Measurements from ENCODE around the gene TTYH2.

The TTYH2 gene

DNA sequence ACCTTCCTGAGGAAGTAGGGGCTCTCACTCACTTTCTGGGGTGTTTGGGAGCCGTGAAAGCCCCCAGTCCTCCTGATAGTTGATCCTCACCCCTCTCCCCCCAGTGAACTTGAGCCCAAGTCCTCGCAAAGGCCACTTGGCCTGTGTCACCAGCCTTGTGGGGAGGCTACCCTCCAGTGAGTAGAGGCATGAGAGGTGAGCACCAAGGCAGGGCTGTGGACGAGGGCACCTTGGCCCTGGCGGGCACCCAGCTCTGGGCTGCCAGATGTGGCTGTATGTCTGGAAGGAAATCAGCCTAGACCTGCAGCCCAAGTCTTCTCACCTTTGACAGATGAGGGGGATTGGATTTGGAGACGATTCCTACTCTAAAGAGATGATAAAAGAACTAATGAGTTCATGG lies 3.1 kb downstream of the TTYH2 start:
- DNase-seq: no peak

DNA sequence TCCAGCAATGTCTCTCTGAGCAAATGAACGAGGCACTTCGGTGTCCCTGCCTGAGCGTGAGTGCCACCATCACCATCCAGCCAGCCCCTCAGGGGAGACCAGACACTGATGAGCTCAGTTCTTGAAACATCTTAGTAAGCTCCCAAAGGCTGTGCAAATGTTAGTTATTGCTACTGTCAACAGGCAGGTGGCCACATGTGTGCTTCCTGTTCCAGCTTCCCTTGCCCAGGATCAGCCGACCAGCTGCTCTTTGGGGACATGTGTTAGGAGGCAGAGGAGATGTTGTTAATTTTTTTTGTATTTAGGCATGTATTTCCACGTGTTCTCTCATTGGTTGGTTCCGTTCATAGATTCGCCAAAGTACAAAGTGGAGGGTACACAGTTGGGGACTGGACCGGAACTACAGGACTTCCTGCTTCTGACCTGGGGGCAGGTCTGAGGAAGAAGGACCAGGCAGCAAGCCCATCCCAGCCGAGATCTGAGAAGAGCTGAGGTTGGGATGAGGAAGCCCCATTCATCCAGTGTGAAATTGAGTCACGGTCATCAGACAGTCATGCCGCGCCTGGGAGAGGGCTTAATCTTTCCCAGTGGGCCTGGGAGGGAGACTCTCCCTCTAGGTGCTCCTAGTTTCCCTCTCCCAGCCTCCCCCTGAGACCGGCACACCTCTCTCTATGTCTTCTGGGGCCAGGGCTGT lies 3.8 kb downstream of the TTYH2 start:
- no peak for DNase-seq

DNA sequence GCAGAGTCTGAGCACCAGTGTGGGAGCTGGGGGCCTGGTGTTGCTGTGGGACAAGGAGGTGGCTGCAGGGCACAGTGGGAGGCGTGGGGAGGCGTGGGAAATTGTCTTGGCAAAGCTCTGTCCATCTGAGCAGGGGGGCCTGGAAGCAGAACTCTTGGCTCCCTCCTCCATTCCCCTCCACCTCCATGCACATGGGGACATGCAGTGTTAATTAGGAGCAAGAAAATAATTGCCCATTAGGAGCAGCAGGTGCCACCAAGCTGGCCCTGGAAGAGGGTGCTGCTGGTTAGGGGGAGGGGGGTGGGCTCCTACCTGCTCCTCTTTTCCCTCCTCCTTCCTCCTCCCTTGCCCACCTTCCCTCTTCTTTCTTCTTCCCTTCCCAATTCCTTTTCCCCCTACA lies 4.5 kb downstream of the TTYH2 start:
- no peak for DNase-seq

DNA sequence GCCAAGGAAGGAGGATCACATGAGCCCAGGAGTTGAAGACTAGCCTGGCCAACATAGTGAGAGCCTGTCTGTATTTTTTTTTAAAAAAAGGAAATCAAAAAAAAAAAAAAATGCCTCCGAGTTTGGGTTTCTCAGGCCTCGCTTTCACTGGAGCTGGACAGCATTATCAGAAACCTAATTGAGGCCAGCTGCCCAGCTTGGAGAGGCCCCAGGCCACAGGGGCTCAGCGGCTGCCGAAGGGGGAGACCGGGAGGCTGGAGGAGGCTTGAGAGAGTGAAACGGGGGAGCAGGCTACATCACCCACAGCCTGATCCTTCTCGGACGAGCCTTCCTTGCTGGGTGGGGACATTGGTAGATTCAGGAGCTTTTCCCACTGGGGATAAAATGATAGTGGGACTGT lies 5.1 kb downstream of the TTYH2 start:
- DNase-seq: no peak

DNA sequence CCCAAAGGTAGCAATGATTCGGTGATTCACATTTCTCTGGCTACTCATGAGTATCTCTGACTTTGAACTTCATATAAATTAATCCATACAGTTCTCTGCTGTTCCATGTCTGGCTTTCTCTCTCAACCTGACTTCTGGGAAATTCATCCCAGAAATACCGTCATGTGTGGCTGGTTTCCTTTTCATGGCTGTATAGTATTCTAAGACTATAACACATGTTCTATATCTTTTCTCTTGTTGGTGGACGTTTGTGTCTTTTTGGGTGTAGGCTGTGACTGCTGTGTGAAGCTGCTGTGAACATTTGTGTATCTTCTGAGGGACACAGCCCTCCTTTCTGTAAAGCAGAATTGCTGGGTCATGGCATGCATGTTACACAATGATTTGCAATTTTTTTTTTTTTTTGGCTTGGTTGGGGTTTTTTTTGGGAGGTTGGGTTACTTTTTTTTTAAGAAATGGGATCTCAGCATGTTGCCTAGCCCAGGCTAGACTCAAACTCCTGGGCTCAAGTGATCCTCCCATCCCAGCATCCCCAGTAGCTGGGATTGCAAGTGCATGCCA lies 6.3 kb downstream of the TTYH2 start:
- DNase-seq: no peak

DNA sequence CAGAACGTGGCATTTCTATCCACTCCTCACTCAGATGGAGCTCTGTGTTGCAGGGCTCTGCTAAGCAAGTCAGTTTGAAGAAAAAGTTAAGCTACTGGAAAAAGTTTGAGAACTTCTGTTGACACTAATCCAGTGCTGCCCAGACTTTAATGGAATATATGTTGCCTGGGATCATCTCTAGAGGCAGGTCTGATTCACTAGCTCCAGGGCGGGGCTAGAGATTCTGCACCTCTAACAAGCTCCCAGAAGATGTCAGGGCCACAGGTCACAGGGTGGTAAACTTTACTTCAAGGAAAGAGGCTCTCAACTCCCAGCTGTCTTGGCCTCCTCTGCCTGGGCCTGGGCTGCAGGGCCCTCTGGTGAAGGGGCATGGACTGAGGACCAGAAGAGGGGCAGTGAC lies 6.8 kb downstream of the TTYH2 start:
- DNase-seq: no peak

DNA sequence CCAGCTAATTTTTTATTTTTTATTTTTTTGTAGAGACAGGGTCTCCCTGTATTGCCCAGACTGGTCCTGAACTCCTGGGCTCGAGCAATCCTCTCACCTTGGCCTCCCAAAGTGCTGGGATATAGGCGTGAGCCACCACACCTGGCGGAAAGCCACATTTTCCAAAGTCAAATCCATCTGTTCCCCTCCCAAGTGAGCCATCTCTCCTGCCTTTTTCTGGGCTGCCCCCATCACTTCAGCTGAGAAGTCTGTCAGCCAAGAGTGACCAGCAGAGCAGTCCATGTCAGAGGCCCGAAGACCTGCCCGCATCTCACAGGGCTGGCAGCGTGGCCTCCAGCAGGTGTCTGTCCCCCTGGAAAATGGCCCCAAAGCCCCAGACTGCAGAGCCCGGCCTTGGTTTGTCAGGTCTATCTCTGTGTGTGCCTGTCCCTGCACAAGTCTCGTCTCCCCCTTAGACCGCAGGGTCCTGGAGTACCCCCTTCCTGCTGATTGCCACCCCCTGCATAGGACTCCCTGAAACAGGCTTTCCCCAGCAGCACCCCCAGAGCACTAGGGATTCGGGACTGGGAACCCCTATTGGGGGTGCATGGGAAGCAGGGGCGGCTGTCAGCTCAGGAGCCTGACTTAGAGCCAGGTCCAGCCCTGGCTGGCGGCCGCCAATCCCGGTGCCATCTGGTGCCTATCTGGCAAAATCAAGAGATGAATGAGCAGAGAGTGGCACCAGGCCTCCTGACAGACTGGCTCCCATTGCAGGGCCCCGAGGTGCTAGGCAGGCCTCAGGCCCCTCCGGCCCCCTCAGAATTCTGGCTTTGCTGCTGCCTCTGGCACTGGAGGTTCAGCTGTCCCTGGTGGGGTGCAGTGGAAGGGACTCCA lies 7.8 kb downstream of the TTYH2 start:
- no peak for DNase-seq

DNA sequence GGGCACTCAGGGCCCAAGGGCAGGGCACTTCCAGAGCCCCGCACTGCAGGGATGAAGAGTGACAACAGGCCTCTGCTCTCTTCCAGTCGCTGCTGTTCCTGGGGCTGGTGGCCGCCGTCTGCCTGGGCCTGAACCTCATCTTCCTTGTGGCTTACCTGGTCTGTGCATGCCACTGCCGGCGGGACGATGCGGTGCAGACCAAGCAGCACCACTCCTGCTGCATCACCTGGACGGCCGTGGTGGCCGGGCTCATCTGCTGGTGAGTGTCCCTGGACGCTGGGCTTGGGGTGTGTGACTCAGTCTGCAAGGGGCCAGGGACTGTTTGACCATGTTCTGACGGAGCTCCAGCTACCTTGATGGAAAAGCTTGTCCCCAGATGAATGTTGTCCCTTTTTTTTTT lies 9.0 kb downstream of the TTYH2 start:
- DNase-seq: no peak

DNA sequence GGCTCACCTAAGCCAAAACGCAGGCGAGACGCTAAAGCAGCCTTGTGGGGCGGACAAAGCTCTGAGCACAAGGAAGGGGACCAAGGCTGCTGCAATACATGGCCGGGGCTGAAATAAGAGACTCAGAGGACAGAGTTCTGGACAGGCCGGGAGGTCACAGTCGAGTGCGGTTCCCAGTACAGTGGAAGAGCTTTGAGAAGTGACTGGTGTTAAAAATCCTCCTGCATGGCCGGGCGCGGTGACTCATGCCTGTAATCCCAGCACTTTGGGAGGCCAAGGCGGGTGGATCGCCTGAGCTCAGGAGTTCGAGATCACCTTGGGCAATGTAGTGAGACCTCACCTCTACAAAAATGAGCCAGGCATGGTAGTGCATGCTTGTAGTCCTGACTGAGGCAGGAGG lies 10.5 kb downstream of the TTYH2 start:
- no peak for DNase-seq

DNA sequence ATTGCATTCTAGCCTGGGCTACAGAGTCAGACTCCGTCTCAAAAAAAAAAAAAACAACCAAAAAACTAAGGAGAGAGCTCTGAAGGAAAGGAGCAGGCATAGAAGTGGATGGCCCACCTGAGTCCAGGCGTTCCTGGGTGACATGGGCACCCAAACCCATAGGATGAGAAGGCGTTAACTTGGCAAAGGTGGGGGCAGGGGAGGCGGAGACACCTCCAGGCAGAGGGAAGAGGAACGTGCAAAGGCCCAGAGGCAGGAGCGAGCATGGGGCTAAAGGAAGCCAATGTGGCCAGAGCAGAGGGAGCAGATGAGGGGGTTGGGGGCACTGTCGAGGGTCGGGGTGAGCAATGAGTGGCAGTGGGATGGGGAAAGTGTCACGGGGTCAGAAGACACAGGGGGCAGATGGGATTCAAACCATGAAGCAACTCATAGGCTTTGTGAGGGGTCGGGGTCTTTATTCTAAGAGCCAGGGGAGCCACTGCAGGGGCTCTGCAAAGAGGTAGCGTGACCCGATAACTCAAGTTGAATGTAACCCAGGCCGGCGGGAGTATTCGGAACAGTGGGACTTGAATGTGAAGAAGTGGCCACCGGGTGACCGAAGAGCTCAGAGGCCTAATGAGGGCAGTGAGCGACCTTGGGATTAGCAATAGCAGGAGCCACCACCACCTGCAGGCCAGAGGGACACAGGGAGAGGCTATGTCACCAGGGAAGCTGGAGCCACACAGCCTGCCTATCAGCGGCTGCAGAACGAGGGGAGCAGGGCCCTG lies 11.8 kb downstream of the TTYH2 start:
- no peak for DNase-seq

DNA sequence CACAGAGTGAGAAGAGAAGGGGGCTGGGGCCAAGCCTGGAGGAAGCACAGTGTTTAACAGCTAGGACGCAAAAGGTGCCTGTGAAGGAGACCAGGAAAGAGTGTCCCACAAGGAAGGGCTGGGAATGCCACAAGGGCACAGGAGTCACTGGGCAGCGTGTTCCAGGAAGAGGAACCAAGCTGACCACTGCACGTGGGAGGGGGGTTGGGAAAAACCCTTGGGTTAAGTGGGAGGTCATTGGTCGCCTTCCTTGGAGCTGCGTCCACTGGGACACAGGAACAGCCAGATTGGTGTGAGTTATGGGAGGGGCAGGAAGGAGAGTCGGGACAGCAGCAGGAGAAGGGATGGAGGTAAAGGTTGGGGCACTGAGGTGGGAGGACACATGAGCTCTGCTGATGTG lies 12.9 kb downstream of the TTYH2 start:
- DNase-seq: no peak

DNA sequence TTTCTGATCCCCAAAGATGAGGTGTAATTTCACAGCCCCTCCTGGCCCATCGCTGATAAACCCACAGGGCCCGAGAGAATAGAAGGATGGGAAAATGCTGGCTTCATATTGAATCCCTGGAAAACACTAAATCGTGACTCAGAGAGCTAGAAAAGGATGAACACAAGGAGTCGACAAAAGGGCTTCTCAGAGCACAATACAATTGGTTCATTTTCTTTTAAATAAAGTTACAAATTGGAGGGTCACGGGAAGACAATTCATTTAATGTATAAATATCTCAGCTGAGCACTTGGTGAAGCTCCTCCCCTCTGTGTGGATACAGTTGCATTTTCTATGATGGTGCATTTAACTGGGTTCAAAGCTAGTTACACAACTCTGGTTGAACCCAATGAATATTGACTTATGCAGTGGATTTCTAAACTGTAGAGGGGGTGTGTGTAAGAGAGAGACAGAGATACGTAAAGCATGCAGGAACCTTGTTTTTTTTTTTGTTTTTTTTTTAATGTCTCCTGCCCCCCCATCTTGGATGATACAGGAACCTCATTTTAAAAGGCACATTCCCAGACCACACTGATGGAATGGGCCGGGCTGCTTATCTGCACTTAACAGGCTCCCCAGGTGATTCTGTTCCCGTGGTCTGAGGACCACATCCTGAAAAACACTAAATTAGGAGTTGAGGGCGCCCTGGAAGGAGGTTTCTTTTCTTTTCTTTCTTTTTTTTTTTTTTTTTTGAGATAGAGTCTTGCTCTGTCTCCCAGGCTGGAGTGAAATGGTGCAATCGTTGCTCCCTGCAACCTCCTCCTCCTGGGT lies 14.1 kb downstream of the TTYH2 start:
- DNase-seq: no peak

DNA sequence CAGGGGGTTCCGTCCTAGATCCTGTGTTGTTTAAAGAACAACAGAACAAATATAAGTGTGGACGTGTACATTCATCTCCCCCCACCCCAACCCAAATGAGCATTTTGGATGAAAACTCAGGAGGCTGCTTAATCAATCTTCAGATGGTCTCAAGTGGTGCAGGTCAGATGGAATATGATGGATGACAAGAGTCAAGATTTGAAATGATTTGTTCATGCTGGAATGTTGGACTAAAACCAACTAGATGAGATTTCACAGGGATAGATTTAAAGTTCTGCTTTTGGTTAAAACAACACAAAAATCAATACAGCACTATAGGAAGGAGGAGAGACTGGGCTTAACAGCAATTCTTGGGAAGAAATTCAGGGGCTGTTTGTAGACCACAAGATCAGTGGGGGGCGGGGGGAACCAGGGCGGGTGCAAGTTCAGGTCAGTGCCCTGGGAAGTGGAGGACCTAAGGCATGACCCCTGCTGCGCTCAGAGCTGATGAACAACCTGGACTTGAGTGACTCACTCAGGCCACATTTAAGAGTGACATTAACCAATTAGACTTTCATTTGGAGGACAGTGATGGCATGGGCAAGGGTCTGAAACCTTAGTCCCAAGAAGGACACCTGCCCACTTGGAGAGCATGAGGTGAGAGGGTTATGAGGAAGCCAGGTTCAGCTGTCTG lies 15.1 kb downstream of the TTYH2 start:
- no peak for DNase-seq

DNA sequence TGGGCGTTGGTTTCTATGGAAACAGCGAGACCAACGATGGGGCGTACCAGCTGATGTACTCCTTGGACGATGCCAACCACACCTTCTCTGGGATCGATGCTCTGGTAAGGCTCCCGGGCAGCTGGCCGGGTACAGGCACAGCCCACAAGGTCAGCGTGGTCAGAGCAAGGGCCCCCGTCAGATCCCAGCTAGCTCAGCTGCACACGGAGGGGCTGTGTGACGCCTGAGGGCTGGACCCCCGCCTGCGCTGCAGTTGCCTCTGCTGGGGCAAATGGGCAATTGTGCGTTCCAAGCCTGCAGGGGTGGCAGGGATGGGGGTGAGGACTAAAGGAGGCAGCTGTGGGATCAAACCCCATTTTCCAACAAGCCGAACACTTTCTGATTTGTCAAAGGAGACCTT lies 17.5 kb downstream of the TTYH2 start:
- no peak for DNase-seq

DNA sequence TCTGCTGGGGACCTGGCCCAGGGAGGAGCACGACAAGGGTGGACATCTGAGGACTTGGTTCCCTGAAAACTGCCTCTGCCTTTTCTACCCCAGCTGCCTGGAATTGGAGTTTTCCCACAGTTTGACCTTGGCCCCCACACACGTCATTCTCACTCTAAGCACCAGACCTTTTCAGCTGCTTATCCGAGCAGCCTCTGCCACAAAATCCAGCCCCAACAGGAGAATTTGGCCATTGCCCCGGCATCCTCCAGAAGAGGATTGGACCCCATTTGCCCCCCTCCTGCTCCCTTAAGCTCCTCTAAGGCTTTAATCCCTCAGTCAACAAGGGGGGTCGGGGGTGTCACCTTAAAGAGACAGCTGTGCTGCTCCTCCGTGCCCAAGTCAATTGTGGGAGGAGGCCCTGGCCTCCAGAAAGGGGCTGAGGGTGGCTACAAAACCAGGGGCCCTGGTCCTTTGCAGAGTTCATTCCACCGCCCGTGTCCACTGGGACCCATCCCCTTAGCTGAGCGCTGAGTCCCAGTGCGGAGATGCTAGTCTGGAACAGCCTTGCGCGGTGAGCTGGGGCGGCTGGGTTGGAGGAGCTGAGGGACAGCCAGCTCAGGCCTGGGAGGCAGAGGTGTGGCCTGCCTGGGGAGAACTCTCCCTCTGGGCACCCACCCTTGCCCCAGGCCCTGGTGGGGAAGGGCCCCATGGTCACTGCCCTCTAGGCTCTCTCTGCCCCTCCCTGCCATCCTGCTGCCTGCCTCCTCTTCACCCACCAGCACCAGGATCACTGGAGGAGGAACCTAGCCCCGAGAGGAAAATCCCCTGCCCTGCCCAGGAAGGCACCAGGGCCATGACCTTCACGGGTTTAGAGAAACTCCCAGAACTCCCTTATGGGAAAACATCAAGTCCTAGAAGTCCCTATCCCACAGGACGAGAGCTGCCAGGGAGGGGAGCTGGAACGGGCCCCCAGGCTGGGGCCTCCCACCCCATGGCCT lies 18.8 kb downstream of the TTYH2 start:
- no peak for DNase-seq

DNA sequence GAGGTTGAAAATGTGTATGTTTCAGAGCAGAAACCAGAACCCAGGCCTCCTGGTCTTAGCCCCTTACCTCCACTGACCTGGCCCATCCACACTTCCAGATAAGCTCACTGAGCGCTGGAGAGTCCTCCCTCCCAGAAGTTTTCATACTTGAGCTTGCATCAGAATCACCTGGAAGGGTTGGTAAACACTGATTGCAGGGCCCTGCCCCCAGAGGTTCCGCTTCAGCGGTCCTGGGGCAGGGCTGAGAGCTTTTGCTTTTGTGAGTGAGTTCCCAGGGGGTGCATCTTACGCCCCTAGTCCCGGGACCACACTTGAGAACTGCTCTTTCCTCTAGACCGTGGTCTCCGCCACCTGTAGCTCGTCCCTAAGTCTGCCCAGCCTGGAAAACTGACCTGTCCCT lies 20.6 kb downstream of the TTYH2 start:
- no peak for DNase-seq

DNA sequence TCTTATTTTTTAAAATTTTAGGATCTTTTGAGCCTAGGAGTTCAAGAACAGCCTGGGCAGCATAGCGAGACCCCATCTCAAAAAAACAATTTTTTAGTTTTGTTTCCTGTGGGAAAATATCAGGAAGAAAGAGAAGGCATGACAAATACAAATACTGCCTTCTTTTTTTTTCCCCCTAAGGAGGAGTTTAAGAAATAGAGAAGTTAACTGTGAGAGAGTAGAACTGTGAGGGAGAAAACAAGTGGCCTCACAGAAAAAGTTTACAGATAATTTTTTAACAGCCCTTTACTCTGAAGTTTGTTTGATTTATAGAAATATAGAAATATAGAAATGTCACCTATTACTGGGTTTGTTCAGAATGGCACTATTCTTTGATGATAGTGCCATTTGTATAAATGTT lies 21.1 kb downstream of the TTYH2 start:
- DNase-seq: no peak

DNA sequence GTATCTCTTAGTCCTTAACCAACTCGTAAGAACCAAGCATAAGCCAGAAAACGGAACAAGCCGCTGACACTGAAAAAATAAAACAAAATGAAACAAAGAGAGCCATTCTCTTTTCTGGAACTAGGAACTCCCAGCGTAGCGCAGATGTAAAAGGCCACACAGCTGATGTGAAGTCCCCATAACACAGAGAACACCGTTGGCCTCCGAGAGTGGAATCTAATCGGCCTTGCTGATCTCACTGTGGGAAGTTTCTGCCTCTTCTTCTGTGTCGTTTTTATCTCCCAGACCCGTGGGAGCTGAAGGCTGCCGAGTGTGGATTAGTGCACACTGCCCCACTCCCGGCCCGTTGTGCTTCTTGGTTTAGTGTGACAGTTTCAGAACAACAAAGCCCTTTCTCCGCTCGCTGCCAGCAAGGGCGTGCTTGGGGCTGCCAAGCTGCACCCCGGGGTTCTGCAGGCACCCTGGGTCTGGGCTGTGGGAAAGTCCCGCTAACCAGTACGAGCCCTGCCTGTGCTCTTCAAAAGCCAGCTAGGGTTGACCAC lies 21.7 kb downstream of the TTYH2 start:
- no peak for DNase-seq

DNA sequence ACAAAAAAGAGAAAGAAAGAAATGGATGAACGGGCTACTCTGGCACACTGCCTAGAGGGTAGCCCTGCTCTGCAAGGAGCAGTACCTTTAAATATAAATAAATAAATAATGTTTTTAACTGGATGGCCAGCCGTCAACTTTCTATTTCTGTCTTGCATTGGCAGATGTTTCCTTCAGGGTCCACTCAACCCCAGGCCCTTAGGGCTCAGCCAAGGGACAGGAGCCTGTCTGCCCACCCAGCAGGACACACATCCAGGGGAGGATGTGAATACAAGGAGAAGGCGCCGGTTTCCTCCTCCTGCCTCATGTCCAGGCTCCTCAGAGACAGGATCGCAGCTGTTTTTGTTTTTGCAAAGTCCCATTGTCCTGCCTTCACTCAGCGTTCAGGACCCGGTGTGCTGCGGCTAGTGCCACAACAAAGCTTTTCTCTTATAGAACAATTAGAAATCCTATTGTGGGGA lies 22.6 kb downstream of the TTYH2 start:
- no peak for DNase-seq

DNA sequence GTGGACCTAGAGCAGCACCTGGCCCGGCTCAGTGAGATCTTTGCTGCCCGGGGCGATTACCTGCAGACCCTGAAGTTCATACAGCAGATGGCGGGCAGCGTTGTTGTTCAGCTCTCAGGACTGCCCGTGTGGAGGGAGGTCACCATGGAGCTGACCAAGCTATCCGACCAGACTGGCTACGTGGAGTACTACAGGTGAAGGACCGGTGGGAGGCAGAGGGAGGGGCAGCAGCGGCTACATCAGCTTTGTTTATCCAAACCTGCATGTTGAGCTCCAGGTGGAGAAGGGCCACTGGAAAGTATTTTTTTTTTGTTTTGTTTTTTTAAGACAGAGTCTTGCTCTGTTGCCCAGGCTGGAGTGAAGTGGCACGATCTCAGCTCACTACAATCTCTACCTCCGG lies 23.9 kb downstream of the TTYH2 start:
- no peak for DNase-seq

All from central memory CD4-positive, alpha-beta T cell (primary cell).